ENCODE measurements around the gene IRF2. TPM values are rescaled to one million over a fixed set of nuclear protein-coding genes. Genes with fewer than 3 reads are reported as not detected.
"Not testable (repeated sequence)": the region's sequence is repeated elsewhere in the genome, so short reads cannot be mapped to it uniquely, and the experiment has no call there.

Gene IRF2
- total RNA-seq, 2 donors from 2014 or later, result 48.1 to 61.7 TPM

- no peaks in the 10 kb centered on the region for H3K9me3 Mint-ChIP-seq
- ATAC-seq (replicated peaks), result no peak
- H3K27me3 Mint-ChIP-seq, result peaks cover 12% of the 10 kb centered on the region
- no peaks in the 10 kb centered on the region for H3K36me3 Mint-ChIP-seq (ENCODE audit: low read depth)
- H3K27ac Mint-ChIP-seq, result no peak overlapping the region
- no peaks in the 10 kb centered on the region for H3K4me1 Mint-ChIP-seq
- H3K4me3 Mint-ChIP-seq, result no peak overlapping the region
These were observed 124.9 kb downstream of the IRF2 start for GRCh38 chr4:184349283-184350039.

GRCh38 chr4:184348311-184349233 lies 125.8 kb downstream of the IRF2 start:
- Mint-ChIP-seq H3K27me3 (peaks cover 12% of the 10 kb centered on the region), H3K36me3 (ENCODE audit: low read depth) (no peaks in the 10 kb centered on the region), H3K9me3 (no peaks in the 10 kb centered on the region), H3K4me3 (no peak overlapping the region), H3K27ac (no peak overlapping the region), H3K4me1 (no peaks in the 10 kb centered on the region)
- ATAC-seq (replicated peaks), result no peak

- H3K36me3 Mint-ChIP-seq (ENCODE audit: low read depth), result no peaks in the 10 kb centered on the region
- no peak overlapping the region for H3K27ac Mint-ChIP-seq
- no peak for ATAC-seq (replicated peaks)
- H3K4me3 Mint-ChIP-seq, result no peak overlapping the region
- H3K4me1 Mint-ChIP-seq, result no peaks in the 10 kb centered on the region
- peaks cover 12% of the 10 kb centered on the region for H3K27me3 Mint-ChIP-seq
- H3K9me3 Mint-ChIP-seq, result no peaks in the 10 kb centered on the region
These were observed 126.8 kb downstream of the IRF2 start for GRCh38 chr4:184347251-184348239.

- H3K9me3 Mint-ChIP-seq, result no peaks in the 10 kb centered on the region
- no peak for ATAC-seq (replicated peaks)
- H3K4me3 Mint-ChIP-seq, result no peak overlapping the region
- H3K4me1 Mint-ChIP-seq, result no peaks in the 10 kb centered on the region
- no peaks in the 10 kb centered on the region for H3K36me3 Mint-ChIP-seq (ENCODE audit: low read depth)
- H3K27ac Mint-ChIP-seq, result no peak overlapping the region
- H3K27me3 Mint-ChIP-seq, result peaks cover 12% of the 10 kb centered on the region
These were observed 127.7 kb downstream of the IRF2 start for GRCh38 chr4:184346682-184347081.

- H3K27me3 Mint-ChIP-seq, result peaks cover 12% of the 10 kb centered on the region
- not testable (repeated sequence) for H3K9me3 Mint-ChIP-seq; H3K36me3 Mint-ChIP-seq (ENCODE audit: low read depth); H3K4me1 Mint-ChIP-seq; ATAC-seq (replicated peaks); H3K27ac Mint-ChIP-seq; H3K4me3 Mint-ChIP-seq
These were observed 128.1 kb downstream of the IRF2 start for GRCh38 chr4:184346273-184346672.

- ATAC-seq (replicated peaks), result no peak
- no peaks in the 10 kb centered on the region for H3K4me1 Mint-ChIP-seq
- no peaks in the 10 kb centered on the region for H3K9me3 Mint-ChIP-seq
- H3K4me3 Mint-ChIP-seq, result no peak overlapping the region
- no peaks in the 10 kb centered on the region for H3K36me3 Mint-ChIP-seq (ENCODE audit: low read depth)
- peaks cover 12% of the 10 kb centered on the region for H3K27me3 Mint-ChIP-seq
- peak overlapping the region; percentile 20 for H3K27ac Mint-ChIP-seq
These were observed 128.8 kb downstream of the IRF2 start for GRCh38 chr4:184345573-184345922.

- H3K36me3 Mint-ChIP-seq (ENCODE audit: low read depth), result no peaks in the 10 kb centered on the region
- H3K4me3 Mint-ChIP-seq, result peak overlapping the region; percentile 76
- peak; percentile 71 for ATAC-seq (replicated peaks)
- no peaks in the 10 kb centered on the region for H3K4me1 Mint-ChIP-seq
- H3K9me3 Mint-ChIP-seq, result no peaks in the 10 kb centered on the region
- H3K27ac Mint-ChIP-seq, result peak overlapping the region; percentile 20
- peaks cover 12% of the 10 kb centered on the region for H3K27me3 Mint-ChIP-seq
These were observed 129.3 kb downstream of the IRF2 start for GRCh38 chr4:184344899-184345572.

GRCh38 chr4:184344435-184344834 lies 129.9 kb downstream of the IRF2 start:
- Mint-ChIP-seq H3K4me3 (peak overlapping the region; percentile 76), H3K36me3 (ENCODE audit: low read depth) (no peaks in the 10 kb centered on the region), H3K9me3 (no peaks in the 10 kb centered on the region), H3K27me3 (peaks cover 12% of the 10 kb centered on the region), H3K27ac (no peak overlapping the region), H3K4me1 (no peaks in the 10 kb centered on the region)
- no peak for ATAC-seq (replicated peaks)

- Mint-ChIP-seq H3K9me3 (no peaks in the 10 kb centered on the region), H3K36me3 (ENCODE audit: low read depth) (no peaks in the 10 kb centered on the region), H3K27ac (peak overlapping the region; percentile 30), H3K4me3 (peak overlapping the region; percentile 76), H3K4me1 (no peaks in the 10 kb centered on the region), H3K27me3 (peaks cover 11% of the 10 kb centered on the region)
- peak; percentile 77 for ATAC-seq (replicated peaks)
These were observed 130.7 kb downstream of the IRF2 start for GRCh38 chr4:184343502-184344177.

- H3K9me3 Mint-ChIP-seq; H3K27me3 Mint-ChIP-seq; ATAC-seq (replicated peaks); H3K36me3 Mint-ChIP-seq (ENCODE audit: low read depth); H3K4me1 Mint-ChIP-seq: not testable (repeated sequence)
- H3K4me3 Mint-ChIP-seq, result peak overlapping the region; percentile 76
- peak overlapping the region; percentile 30 for H3K27ac Mint-ChIP-seq
These were observed 131.5 kb downstream of the IRF2 start for GRCh38 chr4:184342857-184343237.

GRCh38 chr4:184342167-184342856 lies 132.0 kb downstream of the IRF2 start:
- no peaks in the 10 kb centered on the region for H3K36me3 Mint-ChIP-seq (ENCODE audit: low read depth)
- H3K9me3 Mint-ChIP-seq, result no peaks in the 10 kb centered on the region
- no peaks in the 10 kb centered on the region for H3K4me1 Mint-ChIP-seq
- peaks cover 4% of the 10 kb centered on the region for H3K27me3 Mint-ChIP-seq
- peak overlapping the region; percentile 76 for H3K4me3 Mint-ChIP-seq
- no peak overlapping the region for H3K27ac Mint-ChIP-seq
- no peak for ATAC-seq (replicated peaks)

GRCh38 chr4:184339398-184340193 lies 134.8 kb downstream of the IRF2 start:
- ATAC-seq (replicated peaks); H3K27ac Mint-ChIP-seq; H3K4me3 Mint-ChIP-seq: not testable (repeated sequence)

More at GRCh38 chr4:184339398-184340193, 134.8 kb downstream of the IRF2 start:
- not testable (repeated sequence) for H3K9me3 Mint-ChIP-seq; H3K27me3 Mint-ChIP-seq; H3K36me3 Mint-ChIP-seq (ENCODE audit: low read depth); H3K4me1 Mint-ChIP-seq
